CD1c-positive myeloid dendritic cell (primary cell): ENCODE data around the gene FKBP8.
A peak's percentile ranks its signal among the peaks of the same experiment; 100 is the strongest.

Experiments used
- DNase-seq: peaks from one replicate; pipeline ENCODE4 v3.0.0-alpha.2; 2016; ENCODE audit errors: extremely low spot score

The FKBP8 gene

GRCh38 chr19:18521692-18522123 lies 21.7 kb downstream of the FKBP8 start, which contains the start of gene ELL:
ELL (minus strand) TSS chr19:18522070; CDS start chr19:18522055, 15 bp downstream.
- no peak for DNase-seq

DNA sequence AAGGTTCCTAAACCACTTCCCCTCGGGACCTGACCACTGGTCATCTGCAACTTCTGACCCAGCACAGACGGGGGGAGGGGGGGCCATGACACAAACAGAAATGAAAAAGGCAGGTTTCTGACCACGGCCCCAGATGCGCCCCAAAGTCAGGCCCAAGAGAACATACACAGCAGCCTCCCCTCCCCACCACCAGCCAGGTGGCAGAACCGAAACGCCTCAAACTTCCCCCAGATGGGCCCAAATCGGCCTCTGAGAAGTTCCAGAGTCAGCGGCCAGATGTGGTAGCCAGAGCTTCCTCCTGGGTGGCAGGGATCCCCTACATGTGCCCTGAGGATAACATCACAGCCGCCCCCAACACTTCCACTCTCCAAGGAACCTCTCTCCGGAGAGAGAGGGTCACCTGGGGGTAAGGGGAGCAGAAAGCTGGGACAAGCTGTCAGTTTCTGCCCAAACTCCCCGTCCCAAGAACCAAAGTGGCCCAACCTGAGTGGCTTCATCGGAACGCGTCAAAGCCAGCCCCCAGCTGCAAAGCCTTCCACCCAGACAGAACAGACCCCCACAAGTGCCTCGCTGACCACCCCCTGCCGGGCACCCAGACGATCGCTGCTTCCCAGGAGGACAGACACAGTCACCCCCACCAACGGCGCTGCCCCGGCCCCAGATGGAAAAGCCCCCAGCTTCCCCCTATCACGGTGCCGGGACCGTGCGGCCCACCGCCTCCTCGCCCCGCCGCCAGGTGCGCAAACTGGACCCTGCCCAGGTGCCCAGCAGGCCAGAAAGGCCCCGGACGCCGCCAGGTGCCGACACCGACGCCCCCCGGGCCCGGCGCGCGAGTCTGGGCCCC lies 22.3 kb downstream of the FKBP8 start:
- DNase-seq, result peak; percentile 83

DNA sequence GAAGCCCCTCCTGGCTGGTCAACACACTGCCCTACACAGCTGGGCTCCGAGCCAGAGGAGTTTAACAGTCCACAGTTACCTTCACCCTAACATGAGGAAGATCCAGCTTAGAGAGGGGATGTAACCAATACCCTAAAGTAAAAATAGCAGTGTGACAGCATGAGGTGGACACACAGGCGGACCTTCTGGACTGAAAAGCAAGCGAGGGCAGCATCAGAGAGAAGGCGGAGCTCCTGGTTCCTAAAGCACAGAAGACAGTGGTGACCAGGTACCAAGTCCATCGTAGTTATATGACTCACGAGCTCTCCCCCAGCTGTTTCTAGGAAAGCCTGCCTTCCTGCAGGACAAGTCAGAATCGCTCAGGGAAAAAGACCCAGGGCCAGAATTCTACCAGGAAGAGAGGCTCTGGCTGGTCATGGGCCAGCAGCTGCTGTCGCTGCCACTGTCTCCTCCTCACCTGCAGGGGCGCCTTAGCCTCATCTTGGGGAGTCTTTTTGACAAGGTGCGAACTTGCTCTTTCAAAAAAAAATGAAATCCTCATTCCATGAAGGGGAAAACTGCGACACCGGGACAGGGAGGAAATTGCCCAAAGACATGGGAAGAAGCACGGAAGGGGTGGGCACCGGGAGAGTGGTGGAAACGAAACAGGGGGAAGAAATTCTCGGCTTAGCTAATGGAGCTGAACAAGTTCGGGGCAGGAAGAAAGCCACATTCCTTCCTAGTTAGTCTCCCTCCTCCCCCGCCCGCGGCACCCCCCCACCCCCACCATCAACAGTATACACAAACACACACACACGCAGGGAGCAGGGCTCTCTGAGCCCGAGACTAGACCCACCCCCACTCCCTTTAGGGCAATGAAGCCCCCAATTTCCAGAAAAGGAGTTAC lies 23.2 kb downstream of the FKBP8 start:
- peak; percentile 55 for DNase-seq

DNA sequence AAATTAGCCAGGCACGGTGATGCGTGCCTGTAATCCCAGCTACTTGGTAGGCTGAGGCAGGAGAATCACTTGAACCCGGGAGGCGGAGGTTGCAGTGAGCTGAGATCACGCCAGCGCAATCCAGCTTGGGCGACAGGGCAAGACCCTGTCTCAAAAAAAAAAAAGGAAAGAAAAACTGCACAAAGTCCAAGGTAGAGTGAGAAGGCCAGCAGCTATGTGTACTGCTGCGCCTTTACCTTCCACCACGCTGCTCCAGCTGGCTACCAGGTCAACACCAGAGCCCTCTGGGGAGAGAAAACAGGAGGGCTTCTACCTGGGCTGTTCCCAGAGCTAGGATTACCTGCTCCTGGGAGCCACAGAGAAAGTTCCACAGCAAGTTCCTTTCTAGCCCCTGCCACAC lies 24.7 kb downstream of the FKBP8 start:
- DNase-seq, result no peak

GRCh38 chr19:18517606-18518005 lies 25.8 kb downstream of the FKBP8 start:
- DNase-seq, result no peak

DNA sequence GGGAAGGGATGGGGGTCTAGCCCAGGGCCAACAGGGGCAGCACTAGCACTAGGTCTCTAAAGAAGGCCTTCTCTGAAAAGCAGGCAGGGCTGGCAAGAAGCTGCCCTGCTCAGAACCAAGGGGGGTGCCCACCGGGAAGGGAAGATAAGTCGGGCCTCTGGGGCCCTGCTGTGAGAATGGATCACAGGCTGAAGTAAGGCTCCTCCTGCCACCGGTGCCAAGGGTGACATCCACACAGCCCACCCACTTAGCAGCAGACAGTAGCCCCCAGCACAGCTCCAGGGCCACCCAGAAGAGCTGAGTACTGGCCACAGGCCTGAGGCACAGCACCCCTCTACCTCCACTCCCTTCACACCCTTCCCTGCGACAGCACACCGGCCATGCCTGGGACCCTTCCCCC lies 27.4 kb downstream of the FKBP8 start:
- no peak for DNase-seq

GRCh38 chr19:18514800-18515682 lies 28.3 kb downstream of the FKBP8 start:
- peak; percentile 87 for DNase-seq

DNA sequence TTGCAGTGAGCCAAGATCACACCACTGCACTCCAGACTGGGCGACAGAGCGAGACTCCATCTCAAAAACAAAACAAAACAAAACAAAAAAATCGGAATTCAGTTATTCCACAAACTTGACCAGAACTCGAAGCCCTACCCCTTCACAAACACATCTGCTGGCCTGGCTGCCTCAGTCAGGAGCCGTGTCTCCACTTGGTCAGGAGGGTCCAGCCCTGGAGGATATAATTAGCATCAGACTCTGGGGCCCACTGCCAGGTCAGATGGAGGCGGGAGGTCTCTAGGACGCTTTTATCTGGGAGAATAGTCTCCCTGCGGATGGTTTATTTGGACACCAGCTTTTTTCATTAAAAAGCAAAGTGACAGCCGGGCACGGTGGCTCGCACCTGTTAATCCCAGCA lies 29.5 kb downstream of the FKBP8 start:
- DNase-seq, result no peak

- no peak for DNase-seq
Observed at GRCh38 chr19:18510216-18510615, 33.2 kb downstream of the FKBP8 start.

DNA sequence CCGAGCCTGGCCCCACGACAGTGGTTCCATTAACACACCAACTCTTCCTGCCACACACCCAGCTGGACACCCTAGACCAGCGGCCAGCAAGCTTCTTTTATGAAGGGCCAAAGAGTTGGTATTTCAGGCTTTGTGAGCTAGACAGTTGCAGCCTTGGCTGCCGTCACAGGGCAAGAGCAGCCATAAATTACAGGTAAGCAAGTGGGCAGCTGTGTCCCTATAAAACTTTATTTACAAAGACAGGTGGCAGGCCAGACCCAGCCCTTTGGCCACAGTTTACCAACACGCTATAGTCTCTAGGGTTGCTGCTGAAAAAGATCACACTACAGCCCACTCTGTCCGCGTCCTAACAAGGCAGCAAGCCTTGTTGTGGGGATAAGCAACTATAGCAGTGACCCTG lies 34.8 kb downstream of the FKBP8 start:
- no peak for DNase-seq

DNA sequence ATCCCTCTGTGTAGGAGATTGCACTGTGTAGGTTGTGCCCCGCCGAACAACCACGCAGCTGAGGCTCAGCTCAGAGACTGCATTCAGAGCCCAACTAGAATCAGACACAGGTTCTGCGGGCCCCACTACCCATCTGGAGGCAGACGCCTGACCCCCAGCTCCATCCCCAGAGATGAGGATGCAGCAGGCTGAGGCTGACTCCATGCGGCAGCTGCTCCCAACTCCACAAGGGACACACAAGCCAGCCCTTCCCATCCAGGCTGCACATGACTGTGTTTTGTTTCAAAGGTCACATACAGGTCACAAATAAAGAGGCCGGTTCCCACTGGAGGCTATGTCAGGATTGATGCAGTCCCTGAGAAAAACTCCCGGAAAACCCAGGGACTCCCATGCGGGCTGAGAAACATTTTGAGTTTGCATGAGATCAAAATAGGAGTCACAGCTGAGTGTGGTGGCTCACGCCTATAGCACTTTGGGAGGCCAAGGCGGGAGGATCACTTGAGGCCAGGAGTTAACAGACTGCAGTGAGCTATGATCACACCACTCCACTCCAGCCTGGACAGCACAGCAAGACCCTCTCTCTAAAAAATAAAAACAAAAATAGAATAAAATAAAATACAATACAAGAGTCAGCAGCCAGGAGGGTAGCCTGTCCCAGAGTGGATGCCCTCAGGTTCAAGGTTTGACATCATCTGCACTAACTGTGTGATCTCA lies 35.5 kb downstream of the FKBP8 start:
- no peak for DNase-seq

- DNase-seq, result no peak
Observed at GRCh38 chr19:18507021-18507726, 36.2 kb downstream of the FKBP8 start.

GRCh38 chr19:18506101-18506930 lies 37.1 kb downstream of the FKBP8 start:
- no peak for DNase-seq

DNA sequence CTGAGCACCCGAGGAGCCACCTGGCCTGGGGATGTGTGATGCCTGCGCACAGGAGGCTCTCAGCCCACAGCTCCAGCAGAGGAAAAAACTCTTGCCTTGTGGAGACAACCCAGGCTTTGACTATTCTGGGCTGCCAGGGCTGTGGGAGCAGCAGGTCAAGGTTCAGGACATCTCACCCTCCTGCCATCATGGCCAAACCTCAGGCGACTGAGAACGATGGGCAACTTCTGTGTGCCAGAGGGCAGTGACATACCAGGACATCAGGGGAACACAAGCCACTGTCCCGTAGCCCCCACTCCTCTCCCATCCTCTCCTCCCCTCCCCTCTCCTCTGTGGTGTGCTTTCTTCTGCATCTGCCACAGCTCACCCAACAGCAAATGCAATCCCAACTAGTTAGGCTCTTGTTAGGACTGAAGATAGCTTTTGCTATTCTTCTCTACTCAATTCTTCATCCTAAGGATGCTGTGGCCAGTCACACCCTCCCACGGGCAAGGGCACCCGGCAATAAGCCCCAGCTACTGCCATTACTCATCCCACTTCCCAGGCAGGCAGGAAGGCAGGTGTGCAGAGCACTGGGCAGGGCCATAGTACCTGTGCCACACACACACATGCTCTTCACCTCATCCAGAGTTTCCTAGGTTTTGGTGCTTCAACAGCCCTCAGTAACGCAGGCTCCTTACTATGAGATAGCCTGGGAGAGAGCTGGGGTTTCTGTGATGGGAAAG lies 38.3 kb downstream of the FKBP8 start:
- DNase-seq, result no peak

GRCh38 chr19:18503971-18504885 lies 39.1 kb downstream of the FKBP8 start:
- DNase-seq, result no peak

DNA sequence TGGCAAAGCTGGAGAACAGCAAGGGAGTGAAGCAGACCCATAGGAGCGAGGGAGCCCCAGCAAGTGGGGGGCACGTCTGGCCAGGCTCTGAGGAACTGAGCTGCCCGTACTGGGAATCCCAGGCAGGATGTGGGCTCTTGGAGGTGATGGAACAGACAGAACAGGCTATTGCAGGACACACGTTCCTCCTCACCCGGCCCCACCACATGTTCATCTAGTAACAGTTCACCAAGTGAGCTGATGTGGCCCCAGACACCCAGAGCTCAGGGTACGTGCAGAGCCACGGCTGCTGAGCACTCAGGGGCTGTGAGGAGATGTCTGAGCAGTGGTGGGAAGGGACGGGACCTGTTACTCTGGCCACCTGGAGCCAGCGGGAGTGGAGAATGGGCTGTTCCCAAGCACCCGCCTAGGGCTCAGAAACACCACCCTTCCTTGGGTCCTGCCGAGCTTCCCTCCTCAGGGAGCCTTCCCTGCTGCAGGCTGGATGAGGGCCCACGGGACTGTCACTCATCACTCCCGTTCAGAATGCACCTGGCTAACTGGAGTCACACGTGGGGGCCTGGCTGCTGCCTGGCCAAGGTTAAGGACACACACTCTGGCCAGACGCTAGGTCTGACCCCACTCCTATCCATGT lies 39.9 kb downstream of the FKBP8 start:
- DNase-seq, result no peak

DNA sequence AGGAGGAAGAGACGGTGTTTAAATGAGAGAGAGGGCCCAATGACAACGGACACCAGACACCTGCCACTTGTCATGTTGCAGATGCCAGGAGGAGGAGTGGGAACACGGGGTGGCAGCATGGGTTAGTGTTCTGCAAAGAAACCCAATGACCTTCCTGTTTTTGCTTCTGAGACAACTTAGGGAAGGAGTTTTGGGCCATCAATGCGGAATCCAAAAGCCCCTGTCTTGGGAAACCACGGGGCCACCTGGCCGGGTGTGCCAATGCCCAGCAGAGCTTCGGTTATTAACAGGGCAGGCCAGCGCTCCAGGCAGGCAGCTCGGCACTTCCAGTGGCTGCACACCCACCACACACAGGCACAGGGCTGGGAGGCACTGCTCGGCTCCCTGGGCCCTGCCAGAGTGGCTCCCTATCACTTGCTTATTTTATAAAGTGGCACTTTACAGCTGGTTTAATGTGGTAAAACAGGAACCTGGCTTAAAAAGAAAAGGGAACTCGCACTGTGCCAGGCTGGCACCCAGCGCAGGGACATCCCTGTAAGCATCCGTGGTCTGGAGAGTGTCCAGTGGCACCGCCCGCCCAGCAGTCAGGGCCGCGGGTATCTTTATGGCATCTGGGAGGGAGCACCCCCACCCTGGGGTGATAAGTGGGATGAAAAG lies 40.6 kb downstream of the FKBP8 start:
- peak; percentile 78 for DNase-seq
